Putamen (tissue), 1 donor: ENCODE measurements around the gene CSRNP3.
A peak's percentile ranks its signal among the peaks of the same experiment; 100 is the strongest.
"Not testable (repeated sequence)": the region's sequence is repeated elsewhere in the genome, so short reads cannot be mapped to it uniquely, and the experiment has no call there.

Experiments
- DNase-seq: peaks from one replicate; pipeline ENCODE4 v3.0.0-alpha.2; 2016; ENCODE audit warnings: low spot score

The CSRNP3 gene

GRCh38 chr2:165587335-165587938, 117.9 kb downstream of the CSRNP3 start:
- DNase-seq, result no peak

- DNase-seq, result not testable (repeated sequence)
Measured at GRCh38 chr2:165590999-165591398, 121.5 kb downstream of the CSRNP3 start.

- DNase-seq, result no peak
Measured at GRCh38 chr2:165593081-165593480, 123.6 kb downstream of the CSRNP3 start.

- DNase-seq, result no peak
Measured at GRCh38 chr2:165594231-165594934, 124.9 kb downstream of the CSRNP3 start.

GRCh38 chr2:165594935-165595255, 125.4 kb downstream of the CSRNP3 start:
- no peak for DNase-seq

GRCh38 chr2:165596788-165597187, 127.3 kb downstream of the CSRNP3 start:
- no peak for DNase-seq

GRCh38 chr2:165601065-165601830, 131.8 kb downstream of the CSRNP3 start:
- no peak for DNase-seq

GRCh38 chr2:165601928-165602521, 132.5 kb downstream of the CSRNP3 start:
- no peak for DNase-seq

- DNase-seq, result peak; percentile 65
Measured at GRCh38 chr2:165609672-165610071, 140.2 kb downstream of the CSRNP3 start.

GRCh38 chr2:165610591-165611029, 141.1 kb downstream of the CSRNP3 start:
- DNase-seq, result no peak

- DNase-seq, result no peak
Measured at GRCh38 chr2:165617741-165618481, 148.4 kb downstream of the CSRNP3 start.

GRCh38 chr2:165618806-165619205, 149.3 kb downstream of the CSRNP3 start:
- no peak for DNase-seq

GRCh38 chr2:165621086-165621560, 151.6 kb downstream of the CSRNP3 start:
- DNase-seq, result no peak

GRCh38 chr2:165623161-165623560, 153.7 kb downstream of the CSRNP3 start:
- no peak for DNase-seq

- no peak for DNase-seq
Measured at GRCh38 chr2:165623783-165624469, 154.4 kb downstream of the CSRNP3 start.

- no peak for DNase-seq
Measured at GRCh38 chr2:165624470-165624800, 154.9 kb downstream of the CSRNP3 start.

- no peak for DNase-seq
Measured at GRCh38 chr2:165627470-165627869, 158.0 kb downstream of the CSRNP3 start.

- no peak for DNase-seq
Measured at GRCh38 chr2:165629776-165630175, 160.3 kb downstream of the CSRNP3 start.

- no peak for DNase-seq
Measured at GRCh38 chr2:165630236-165630635, 160.7 kb downstream of the CSRNP3 start.

- no peak for DNase-seq
Measured at GRCh38 chr2:165631089-165631488, 161.6 kb downstream of the CSRNP3 start.

- no peak for DNase-seq
Measured at GRCh38 chr2:165632594-165632993, 163.1 kb downstream of the CSRNP3 start.
